Activated CD4-positive, CD25-positive, alpha-beta regulatory T cell treated with anti-CD3 and anti-CD28 coated beads, Interleukin-2, amount 50 U/mL, for 24 hours (primary cell): Measurements from ENCODE around the gene NKX2-2.

Source experiments
- ATAC-seq, 2 donors: fragments of 150-1000 bp; cut with Tn5 transposase; one replicate each; pipeline ENCODE4 v1.10.0; 2021; ENCODE audit warnings: mild to moderate bottlenecking in 1 of 2, moderate library complexity in 1 of 2

Gene NKX2-2

GRCh38 chr20:21521596-21522480 is 8.0 kb upstream of the NKX2-2 start:
- no peak for ATAC-seq

- no peak for ATAC-seq
Observed at GRCh38 chr20:21520702-21521595, 7.1 kb upstream of the NKX2-2 start.

- ATAC-seq: no peak
Observed at GRCh38 chr20:21519136-21519584, 5.3 kb upstream of the NKX2-2 start.

GRCh38 chr20:21518292-21518991 is 4.6 kb upstream of the NKX2-2 start:
- no peak for ATAC-seq

- ATAC-seq: no peak
Observed at GRCh38 chr20:21517566-21518277, 3.9 kb upstream of the NKX2-2 start.

- ATAC-seq: no peak
Observed at GRCh38 chr20:21516861-21517565, 3.1 kb upstream of the NKX2-2 start.

GRCh38 chr20:21516180-21516567 is 2.3 kb upstream of the NKX2-2 start:
- no peak for ATAC-seq

- no peak for ATAC-seq
Observed at GRCh38 chr20:21515300-21516179, 1.7 kb upstream of the NKX2-2 start.

- ATAC-seq: no peak
Observed at GRCh38 chr20:21514553-21515251, 838 bp upstream of the NKX2-2 start.

- no peak for ATAC-seq
Observed at GRCh38 chr20:21513181-21513663, 642 bp downstream of the NKX2-2 start.

- ATAC-seq: no peak
Observed at GRCh38 chr20:21512634-21513180, 1.2 kb downstream of the NKX2-2 start.

GRCh38 chr20:21511850-21512633 is 1.8 kb downstream of the NKX2-2 start:
- ATAC-seq: no peak

GRCh38 chr20:21511485-21511849 is 2.4 kb downstream of the NKX2-2 start:
- no peak for ATAC-seq

- ATAC-seq: no peak
Observed at GRCh38 chr20:21510414-21511384, 3.2 kb downstream of the NKX2-2 start.

GRCh38 chr20:21509597-21510371 is 4.1 kb downstream of the NKX2-2 start:
- no peak for ATAC-seq

- no peak for ATAC-seq
Observed at GRCh38 chr20:21509079-21509596, 4.7 kb downstream of the NKX2-2 start.
